Stimulated activated CD4-positive, alpha-beta T cell treated with anti-CD3 and anti-CD28 coated beads, Interleukin-2, amount 100 ng/mL, for 24 hours (primary cell): Measurements from ENCODE around the gene ZNF385C.
"Not testable (repeated sequence)": the region's sequence is repeated elsewhere in the genome, so short reads cannot be mapped to it uniquely, and the experiment has no call there.

Experiments used
- DNase-seq, 2 donors: peaks; one replicate each; pipeline ENCODE4 v3.0.0-alpha.2; 2020

ZNF385C gene

DNA sequence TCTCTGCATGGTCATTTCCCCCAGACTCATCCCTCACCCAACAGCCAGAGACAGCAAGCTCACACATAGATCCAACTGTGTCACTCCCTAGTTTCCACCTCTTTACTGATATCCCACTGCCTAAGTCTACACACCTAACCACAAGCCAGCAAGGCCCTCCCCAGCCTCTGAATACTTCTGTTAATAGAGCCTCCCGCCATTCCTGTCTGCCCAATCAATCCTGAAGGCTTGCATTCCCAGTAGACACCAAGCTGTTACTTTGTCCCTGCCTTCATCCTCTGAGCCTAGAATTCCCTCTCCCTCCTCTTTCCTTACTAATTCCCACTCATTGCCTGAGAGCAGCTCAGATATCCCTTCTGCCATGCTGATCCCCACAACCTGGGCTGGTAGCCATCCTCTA, 52.6 kb downstream of the ZNF385C start:
- no peak for DNase-seq

DNA sequence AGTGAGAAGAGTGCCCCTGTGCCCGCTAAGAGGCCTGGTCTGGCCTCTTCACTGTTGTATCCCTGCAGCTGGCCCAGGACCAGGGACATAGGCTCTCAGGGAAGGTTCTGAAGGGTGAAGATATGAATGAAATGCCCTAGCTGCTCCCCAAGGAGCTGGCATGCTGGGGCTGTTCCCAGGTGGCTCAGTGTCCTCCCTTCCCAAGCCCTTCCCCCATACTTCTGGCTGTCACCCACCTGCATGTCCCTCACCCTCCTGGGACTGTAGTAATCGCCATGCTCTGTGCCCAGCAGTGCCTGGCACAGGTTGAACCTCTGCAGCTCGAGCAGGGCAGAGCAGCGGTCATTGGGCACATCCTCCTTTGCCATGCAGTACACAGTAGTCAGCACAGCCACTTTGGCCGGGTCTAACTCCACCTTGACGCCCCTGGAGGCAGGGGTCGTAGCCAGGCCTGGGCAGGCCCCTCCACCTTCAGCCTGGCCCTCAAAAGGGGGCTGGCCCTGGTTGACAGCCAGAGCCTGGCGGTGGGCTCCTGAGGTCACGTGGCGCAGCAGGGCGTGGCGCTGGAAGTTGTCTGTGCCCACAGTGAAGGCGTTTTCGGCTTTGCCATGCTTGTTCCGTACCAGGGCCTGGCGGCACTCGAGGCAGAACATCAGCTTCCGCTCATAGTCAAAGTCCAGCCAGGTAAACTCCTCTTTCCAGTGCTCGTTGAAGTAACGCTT, 55.5 kb downstream of the ZNF385C start:
- no peak for DNase-seq

DNA sequence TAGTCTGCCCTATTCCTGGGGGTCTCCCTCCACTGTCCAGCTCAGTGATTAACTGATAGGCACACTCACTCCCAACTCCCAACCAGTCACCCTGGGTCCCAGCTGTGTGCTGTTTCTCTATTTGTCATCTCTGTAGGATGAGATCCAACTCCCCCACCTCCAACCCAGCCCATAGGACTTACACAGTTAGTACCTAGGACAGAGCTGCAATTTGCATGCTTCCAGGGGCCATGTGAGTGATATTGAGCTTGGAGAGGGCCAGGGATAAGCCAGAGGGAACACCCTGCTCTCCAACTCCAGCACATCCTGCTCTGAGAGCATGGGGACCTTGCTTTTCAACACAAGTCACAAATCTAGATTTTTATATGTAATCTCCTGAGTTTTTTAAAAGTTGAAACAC, 56.7 kb downstream of the ZNF385C start:
- DNase-seq, result no peak

DNA sequence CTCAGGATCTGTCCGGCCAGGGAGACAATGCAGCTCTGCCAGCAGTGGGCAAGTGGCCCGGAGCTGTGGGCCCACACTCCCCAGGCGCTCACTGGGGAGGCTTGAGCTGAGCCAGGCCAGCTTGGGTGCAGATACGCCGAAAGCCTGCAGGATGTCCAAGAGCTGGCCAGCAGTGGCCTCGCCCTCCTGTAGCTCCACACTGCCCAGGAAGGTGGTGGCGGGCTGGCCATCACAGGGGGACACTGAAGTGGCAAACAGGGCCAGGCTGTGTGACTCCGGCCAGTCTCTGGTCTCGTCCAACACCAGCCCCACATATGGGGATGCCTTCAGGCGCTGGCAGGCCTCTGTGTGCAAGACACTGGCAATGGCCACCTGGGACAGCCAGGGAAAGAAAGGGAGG, 57.5 kb downstream of the ZNF385C start:
- no peak for DNase-seq

DNA sequence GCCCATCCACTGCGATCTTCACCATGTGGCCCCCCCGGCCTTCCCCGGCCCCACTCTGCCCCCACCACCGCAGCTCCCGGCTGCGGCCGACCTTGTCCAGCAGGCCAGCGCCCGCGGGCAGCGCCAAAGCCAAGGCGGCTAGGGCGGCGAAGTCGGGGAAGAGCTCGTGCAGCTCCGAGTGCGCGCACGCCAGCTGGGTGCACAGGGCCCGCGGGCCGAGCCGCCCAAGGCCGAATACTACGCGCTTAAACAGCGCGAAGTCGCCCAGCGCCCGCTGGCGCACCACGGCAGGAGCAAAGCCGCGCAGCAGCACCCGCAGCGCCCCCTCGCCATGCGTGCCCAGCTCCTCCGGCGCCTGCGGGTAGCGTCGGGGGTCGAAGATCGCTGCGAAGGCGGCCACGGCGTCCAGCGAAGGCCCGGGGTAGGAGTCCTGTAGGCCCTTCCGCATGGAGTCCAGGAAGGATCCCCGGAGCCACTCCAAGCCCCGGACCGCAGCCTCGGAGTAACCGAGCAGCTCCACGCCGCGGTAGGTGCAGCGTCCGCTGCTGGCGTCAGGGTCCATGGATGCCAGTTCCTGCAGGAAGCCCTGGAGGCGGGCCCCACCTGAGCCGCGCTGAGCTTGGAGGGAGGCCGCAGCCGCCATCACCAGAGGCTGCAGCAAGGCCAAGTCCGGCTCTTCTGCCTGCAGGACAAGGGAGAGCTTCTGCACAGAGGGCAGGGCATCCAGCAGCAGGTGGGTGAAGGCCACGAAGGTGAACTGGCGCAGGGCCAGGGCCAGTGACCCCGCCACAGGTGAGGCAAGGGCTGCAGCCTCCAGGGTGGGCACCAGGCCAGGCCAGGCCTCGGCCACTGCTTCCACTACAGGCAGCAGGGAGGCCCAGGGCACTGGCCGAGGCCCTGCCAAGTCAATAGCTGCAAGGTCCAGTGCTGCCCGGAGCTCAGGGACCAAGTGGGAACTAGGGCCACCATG, 58.2 kb downstream of the ZNF385C start:
- DNase-seq, result no peak

DNA sequence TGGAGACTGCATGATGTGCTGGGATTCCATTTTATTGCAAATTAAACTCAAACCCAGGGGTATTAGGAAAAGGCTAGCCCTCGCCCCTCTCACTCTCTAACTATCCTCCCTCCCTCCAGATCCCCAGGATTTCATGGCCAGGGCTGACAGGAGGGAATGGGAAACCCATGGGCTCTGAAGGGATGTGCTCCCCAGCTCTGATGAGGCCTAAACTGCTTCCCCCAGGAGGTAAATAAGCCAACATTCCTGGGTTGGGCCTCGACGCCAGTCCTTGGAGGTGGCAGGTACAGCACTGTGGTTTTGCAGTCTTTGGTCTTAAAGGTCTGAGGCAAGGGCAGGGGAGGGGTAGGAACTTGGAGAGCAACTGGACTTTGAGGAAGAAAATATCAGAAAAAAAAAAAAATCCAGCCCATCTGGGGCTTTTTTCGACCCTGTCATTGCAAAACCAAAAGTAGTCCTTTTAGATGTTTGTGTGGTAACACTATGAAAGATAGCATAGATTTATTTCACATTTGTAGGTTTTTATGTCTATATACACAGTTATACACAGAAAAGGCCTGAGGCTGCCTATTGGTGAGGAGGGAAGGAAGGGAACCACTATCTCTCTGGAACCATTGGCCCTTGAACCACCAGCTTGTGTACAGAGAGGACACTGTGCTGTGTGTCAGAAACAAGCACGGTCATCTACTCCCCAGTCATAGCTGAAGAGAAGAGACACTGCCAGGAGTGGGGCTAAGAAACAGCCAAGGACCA, 59.9 kb downstream of the ZNF385C start:
- no peak for DNase-seq

DNA sequence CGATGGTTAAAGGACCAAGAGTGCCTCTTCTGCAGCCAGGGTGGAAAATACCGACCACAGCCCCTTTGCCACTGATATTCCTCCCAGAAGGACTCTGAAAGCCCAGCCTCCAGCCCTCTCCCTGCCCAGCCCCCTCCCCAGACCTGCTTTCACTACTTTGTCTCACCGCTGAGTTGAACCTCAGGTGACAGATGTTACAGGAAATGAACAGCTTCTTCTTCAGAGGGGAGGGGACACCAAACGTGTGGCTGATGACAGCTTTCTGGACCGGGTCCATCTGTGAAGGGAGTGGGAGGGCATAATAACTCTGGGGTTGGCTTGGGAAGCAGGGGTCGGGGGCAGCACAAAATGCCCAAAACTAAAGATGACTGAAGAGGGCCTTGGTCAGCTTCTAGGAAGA, 64.2 kb downstream of the ZNF385C start:
- DNase-seq, result no peak

DNA sequence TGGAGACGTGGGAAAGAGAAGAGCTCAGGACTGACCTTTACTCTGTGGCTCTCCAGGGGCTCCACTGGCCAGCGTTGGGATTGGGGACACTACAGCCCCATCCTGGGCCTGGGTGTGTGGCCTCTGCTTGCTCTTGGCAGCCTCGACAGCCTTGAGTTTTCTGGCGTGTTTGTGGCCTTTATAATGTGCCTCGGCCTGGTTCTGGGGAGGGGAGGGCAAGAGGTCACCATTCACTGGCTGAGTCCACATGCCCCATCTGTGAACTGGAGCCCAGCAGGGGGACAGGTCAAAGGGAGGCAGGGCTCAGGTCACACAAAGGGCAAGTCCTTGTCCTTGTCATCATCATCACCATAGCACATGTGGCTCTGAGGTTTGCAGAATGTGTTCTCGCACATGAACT, 66.7 kb downstream of the ZNF385C start:
- no peak for DNase-seq

DNA sequence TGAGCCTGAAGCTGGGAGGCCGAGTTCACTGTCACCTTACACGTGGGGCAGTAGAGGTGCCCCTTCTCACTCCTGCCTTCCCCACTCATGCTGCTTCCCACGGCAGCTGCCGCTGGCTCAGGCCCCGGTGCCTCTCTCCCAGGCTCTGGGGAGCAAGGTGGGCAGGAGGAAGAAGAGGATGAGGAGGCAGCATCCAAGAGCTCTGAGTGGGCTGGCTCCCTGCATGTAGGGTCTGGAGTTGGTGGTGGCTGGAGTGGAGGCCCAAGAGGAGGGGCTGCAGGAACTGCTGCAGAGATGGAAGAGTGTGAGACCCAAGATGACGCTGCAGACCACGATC, 69.5 kb downstream of the ZNF385C start:
- no peak for DNase-seq

DNA sequence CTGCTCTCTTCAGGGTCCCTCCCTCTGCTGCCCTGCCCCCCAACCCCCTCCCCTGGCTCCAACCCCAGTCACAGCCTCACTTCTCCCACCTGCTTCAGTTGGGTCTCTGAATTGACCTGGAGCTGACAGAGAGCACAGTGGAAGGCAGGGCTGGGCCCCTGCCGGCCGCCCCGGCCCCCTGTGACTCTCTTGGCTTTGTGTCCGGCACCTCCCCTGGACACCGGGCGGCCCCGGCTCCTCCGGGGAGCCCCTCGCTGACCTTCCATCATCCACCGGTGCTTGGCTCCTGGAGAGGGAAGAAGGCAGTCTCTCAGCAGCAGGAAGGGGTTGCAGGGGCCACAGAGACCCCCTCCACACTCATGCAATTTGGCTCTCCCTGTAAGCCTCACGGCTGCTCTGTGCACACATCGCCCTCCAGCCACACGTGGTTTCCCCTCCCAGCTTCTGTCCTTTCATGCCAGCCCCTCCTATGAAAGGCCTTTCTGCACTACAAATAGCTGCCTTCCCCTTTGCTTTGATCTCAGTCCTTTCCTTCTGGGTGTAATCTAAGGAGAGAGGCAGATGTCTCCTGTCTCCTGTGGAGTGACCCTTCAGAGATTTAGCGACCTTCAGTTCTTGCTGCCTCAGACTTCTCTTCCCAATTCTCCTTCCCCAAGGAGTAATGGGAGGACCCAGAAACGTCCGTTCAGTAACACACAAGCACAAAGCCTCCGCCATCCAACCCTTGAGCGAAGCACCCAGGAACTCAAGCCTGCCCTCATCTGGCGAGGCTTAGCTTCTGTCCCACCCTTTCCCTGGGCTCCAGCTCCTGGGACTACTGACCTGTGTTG, 70.1 kb downstream of the ZNF385C start:
- DNase-seq, result no peak

DNA sequence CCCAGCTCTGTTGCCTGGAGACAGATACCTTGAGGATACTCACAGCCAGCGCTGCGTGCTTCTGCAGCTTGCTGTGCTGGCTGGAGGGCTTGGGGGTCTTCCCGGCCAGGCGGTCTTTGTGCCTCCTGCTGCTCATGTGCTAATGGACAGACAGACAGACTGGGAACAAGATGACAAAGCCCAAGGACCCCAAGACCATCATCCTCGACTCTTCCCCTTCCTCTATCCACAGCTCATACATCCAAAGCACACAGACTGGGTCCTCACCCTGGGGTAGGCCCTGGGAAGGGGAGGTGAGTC, 70.7 kb downstream of the ZNF385C start:
- DNase-seq, result no peak

DNA sequence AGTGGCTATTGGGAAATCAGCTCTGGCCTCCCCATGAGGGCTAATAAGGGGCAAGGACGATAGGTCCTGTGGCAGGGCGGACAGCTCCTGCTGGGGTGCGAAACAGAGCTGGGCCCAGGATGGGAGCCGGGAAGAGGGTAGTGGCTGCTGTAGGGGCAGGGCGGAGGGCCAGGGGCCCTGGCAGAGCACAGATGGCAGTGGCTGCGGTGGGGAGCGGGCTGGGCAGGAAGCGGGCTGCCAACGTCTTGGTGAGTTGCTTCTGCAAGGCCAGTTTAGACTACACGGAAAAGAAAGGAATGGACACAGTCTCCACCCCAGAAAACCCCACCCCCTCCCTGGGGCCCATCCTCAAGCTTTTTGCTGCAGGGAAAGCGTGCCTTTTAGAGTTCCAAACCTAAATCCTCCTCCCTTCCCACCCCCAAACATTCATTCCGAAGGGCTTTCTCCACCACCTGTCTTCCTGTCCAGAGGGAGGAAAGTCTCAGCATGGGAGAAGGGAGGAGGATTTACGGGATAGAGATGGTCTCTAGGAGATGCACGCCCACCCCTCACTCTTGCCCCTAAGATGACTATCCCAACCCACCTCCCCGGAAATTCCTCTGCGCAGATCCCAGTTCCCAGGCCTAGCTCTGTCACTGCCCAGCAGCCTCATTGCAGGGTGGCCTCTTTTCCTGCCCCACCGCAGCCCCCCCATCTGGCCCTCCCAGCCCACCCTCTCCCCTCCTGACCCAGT, 71.2 kb downstream of the ZNF385C start:
- no peak for DNase-seq

DNA sequence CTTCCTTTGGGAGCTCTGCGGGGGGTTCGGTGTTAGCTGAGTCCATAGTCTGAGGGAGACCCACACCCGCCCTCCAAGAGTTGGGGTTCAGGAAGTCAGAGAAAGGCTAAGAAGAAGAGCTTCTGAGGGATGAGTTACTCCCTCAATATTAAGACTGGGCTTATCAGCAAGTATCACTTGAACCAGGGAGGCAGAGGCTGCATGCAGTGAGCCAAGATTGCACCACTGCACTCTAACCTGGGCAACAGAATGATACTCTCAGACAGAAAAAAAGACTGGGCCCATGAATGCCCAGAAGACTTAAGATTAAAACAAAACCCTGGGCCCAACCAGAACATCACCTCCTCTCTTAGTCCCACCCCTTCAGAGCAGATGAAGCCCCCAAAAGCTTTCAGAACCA, 72.3 kb downstream of the ZNF385C start:
- no peak for DNase-seq

DNA sequence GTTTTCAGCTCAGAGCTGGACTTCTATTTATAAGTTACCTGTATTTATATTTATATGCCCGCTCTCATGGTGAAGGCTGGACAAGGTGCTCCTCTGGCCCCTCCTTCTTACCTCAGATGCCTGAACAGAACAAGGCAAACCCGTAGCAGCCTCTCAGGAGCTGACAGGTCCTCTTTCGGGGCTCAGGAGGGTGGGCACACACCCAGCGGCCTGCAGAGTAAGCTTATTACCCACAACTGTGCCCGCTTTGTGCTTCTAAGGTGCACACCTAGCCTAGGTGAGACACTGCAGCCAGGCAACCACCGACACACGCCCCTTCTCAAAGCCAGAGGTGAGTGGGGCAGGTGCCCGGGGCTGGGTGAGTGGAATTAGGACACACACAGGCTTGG, 73.1 kb downstream of the ZNF385C start:
- DNase-seq, result no peak

DNA sequence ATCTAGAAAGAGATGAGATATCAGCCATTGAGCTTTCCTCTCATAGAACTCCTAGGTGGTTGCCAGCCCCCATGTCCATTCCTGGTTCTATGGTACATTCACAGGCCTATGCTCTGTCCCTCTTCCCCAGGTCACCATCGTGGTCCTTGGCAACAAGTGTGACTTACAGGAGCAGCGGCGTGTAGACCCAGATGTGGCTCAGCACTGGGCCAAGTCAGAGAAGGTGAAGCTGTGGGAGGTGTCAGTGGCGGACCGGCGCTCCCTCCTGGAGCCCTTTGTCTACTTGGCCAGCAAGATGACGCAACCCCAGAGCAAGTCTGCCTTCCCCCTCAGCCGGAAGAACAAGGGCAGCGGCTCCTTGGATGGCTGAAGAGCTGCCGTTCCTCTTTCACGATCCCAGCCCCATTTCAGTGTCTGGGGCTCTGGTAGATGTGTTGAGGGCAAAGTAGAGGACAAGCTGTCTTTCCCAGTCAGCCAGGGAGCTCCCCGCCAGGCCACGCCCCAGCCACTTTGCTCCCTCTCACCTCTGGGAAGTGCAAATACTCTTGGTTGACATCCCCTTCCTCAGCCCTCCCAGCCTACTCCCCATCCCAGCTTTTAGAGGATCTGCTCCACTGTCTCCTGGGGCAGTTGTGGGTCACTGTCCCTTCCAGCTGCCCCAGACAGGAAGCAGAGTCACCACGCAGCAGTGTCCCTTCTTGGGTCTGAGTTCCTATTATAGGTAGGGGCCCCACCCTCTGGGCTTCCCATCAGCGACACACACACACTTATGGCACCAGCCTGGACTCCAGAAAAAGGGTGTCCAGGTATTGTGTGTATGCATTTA, 74.5 kb downstream of the ZNF385C start:
- no peak for DNase-seq

DNA sequence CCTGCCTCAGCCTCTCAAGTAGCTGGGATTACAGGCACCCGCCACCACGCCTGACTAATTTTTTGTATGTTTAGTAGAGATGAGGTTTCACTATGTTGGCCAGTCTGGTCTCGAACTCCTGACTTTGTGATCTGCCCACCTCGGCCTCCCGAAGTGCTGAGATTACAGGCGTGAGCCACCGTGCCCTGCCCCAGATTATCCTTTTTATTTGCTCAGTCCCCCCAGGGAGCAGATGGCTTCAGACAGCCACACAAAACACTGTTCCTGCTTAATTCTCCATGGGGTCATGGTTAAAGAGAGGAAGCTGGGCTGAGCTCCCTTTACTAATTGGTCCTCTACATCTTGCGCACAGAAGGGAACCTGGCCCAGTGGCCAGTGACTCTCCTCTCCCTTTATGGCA, 77.4 kb downstream of the ZNF385C start:
- DNase-seq, result not testable (repeated sequence)

DNA sequence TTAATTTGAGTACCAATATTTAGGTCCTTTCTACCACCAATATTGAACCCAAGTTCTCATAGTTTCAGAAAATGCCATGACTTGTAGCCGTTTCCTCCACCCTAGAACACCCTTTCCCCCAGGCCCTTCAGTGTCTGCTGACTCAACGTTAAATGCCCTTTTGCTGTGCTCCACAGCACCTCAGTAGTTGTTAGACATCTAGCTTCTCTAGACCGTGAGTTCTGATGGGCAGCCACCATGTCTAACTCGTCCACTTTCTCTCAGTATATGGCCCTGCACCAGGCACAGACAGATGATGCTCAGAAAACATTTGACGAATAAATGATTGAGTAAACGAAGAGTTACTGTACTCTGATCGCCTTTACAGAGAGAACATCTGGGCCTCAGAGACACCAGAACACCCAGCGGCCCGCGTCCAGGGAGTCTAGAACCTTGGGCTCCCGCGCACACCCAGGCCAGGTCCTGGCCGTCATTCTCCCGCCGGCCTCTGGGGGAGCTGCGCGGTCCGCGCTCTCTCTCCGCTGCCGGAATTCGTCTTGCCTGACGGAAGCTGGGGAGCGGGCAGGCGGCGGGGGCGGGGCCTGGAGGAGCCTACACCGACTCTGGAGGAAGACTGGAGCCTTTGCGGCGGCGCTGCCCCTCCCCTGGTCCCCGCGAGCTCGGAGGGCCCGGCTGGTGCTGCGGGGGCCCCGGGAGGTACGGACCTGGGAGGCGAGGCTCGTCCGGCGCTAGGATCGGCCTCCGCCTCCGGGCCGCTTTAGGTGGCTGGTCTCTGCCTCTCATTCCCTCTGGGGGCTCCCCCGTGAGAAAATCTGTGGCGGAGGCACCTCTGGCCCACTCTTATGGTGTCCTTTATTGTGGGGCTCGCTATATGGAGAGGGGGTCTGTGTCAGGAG, 78.5 kb downstream of the ZNF385C start, which contains the start of gene NKIRAS2:
Gene NKIRAS2, plus strand, starts transcription at position 582 of the 896 bp plus-strand sequence. CDS start 1,488 bp downstream, outside the sequence.
- peak; percentile 95 to 97 for DNase-seq

DNA sequence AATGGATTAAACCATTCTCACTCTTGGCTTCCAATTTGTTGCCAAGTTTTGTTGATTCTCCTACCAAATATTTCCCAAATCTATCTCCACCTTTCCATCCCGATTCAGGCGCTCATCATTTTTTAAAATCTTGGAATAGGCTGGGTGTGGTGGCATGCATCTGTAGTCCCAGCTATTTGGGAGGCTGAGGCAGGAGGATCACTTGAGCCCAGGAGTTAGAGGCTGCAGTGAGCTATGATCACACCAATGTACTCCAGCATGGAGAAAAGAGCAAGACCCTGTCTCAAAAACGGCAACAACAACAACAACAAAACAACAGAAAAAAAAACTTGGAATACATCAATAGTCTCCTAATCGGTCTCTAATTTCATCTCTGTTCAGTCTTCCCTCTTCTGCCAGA, 79.3 kb downstream of the ZNF385C start:
- no peak for DNase-seq

DNA sequence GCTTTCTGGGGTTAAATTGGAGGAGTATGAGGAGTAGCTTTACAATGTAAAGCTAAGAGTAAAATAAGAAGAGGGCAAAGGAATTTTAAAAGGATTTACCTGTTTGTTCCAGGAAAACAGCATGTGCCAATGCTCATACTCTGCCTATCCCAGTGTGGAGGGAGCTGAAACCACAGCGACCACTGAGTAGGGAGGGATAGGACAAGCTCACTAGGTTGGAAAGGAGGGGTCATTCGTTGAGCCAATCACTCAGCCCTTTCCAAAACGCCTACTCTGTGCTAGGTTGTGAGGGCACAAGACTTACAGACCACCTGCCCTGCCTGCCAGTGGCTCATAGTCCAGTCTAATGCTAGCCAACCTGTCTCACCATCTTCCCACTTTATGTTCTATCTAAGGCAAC, 79.9 kb downstream of the ZNF385C start:
- DNase-seq, result no peak

DNA sequence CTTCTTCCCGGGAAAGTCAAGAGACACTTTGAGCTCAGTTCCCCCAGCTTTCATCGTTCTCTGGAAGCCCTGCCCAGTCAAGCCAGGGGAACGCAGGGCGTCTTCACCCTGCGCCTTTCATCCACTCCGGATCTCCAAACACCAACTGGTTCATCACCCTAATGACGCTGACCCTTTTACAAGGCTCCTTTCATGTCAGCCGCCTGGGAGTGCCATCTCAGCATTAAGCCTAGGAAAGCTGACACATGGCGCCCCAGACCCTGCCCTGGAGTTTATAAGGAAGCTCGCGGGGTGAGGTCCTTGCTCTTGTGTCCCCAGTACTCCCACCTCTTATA, 80.4 kb downstream of the ZNF385C start:
- DNase-seq, result peak in 1 of 2 donors; percentile 31
